HepG2 (cell line): ENCODE measurements around the gene CPT1B. TPM values are rescaled to one million over a fixed set of nuclear protein-coding genes. Genes with fewer than 3 reads are reported as not detected.

Source experiments
- ASH2L ChIP-seq: fragments of 300-600, 200-600 bp; sonication (generic); IDR thresholded peaks from 2 replicates; pipeline ENCODE4 v1.7.0; 2017; ENCODE audit warnings: low read depth, mild to moderate bottlenecking, moderate library complexity, mixed read lengths, low read length; ENCODE audit not compliant: insufficient read length
- DMAP1 ChIP-seq: IDR thresholded peaks from 2 replicates; pipeline ENCODE4 v1.6.1; 2016
- E2F5 ChIP-seq: sonication (generic); formaldehyde crosslinking; conservative IDR thresholded peaks from 2 replicates; pipeline ENCODE4 v1.4.0; 2020; ENCODE audit warnings: missing genetic modification reagents
- FIP1L1 ChIP-seq: fragments of 200-400 bp; formaldehyde crosslinking; IDR thresholded peaks from 2 replicates; pipeline ENCODE4 v1.6.1; 2018; ENCODE audit warnings: low read depth, mild to moderate bottlenecking, low read length, moderate library complexity, borderline replicate concordance; ENCODE audit not compliant: insufficient read depth
- JUNB ChIP-seq: sonication (generic); formaldehyde crosslinking; IDR thresholded peaks from 2 replicates; pipeline ENCODE4 v1.8.0; 2022; ENCODE audit warnings: missing genetic modification reagents, mild to moderate bottlenecking, borderline replicate concordance
- KLF12 ChIP-seq: sonication (generic); formaldehyde crosslinking; IDR thresholded peaks from 2 replicates; pipeline ENCODE4 v1.4.0; 2020; ENCODE audit warnings: missing genetic modification reagents, borderline replicate concordance
- MATR3 ChIP-seq: sonication (generic); formaldehyde crosslinking; IDR thresholded peaks from 2 replicates; pipeline ENCODE4 v1.4.0; 2020; ENCODE audit warnings: missing genetic modification reagents
- MIER2 ChIP-seq: IDR thresholded peaks from 2 replicates; pipeline ENCODE4 v1.6.1; 2016; ENCODE audit warnings: missing biosample characterization, missing genetic modification reagents
- PHF20 ChIP-seq: sonication (generic); formaldehyde crosslinking; IDR thresholded peaks from 2 replicates; pipeline ENCODE4 v1.5.0; 2020; ENCODE audit warnings: mild to moderate bottlenecking, missing genetic modification reagents
- ZBTB20 ChIP-seq: sonication (generic); formaldehyde crosslinking; IDR thresholded peaks from 2 replicates; pipeline ENCODE4 v1.8.1; 2023; ENCODE audit warnings: missing genetic modification reagents, low read depth, mild to moderate bottlenecking, borderline replicate concordance
- ZNF275 ChIP-seq: sonication (generic); formaldehyde crosslinking; IDR thresholded peaks from 2 replicates; pipeline ENCODE4 v1.8.0; 2022; ENCODE audit warnings: missing genetic modification reagents, mild to moderate bottlenecking, inconsistent platforms, borderline replicate concordance
- ZNF33B ChIP-seq: sonication (generic); formaldehyde crosslinking; IDR thresholded peaks from 2 replicates; pipeline ENCODE4 v1.5.1; 2020; ENCODE audit warnings: mild to moderate bottlenecking, missing genetic modification reagents
- ZNF501 ChIP-seq: sonication (generic); formaldehyde crosslinking; IDR thresholded peaks from 2 replicates; pipeline ENCODE4 v1.5.1; 2020; ENCODE audit warnings: mild to moderate bottlenecking, moderate library complexity, missing genetic modification reagents
- ZNF598 ChIP-seq: sonication (generic); formaldehyde crosslinking; IDR thresholded peaks from 2 replicates; pipeline ENCODE4 v1.5.1; 2020; ENCODE audit warnings: mild to moderate bottlenecking, missing genetic modification reagents, borderline replicate concordance
- ZNF672 ChIP-seq: sonication (generic); formaldehyde crosslinking; IDR thresholded peaks from 2 replicates; pipeline ENCODE4 v1.8.1; 2022; ENCODE audit warnings: missing genetic modification reagents
- ZNF691 ChIP-seq: sonication (generic); formaldehyde crosslinking; IDR thresholded peaks from 2 replicates; pipeline ENCODE4 v1.4.0; 2020; ENCODE audit warnings: missing genetic modification reagents, low read depth, mild to moderate bottlenecking, borderline replicate concordance
- ZNF713 ChIP-seq: sonication (generic); formaldehyde crosslinking; IDR thresholded peaks from 2 replicates; pipeline ENCODE4 v1.4.0; 2020; ENCODE audit warnings: mild to moderate bottlenecking, missing genetic modification reagents
- ZNF784 ChIP-seq: sonication (generic); formaldehyde crosslinking; IDR thresholded peaks from 2 replicates; pipeline ENCODE4 v1.5.1; 2020; ENCODE audit warnings: missing genetic modification reagents, mild to moderate bottlenecking, borderline replicate concordance
- ZNF800 ChIP-seq: sonication (generic); formaldehyde crosslinking; IDR thresholded peaks from 2 replicates; pipeline ENCODE4 v1.4.0; 2020; ENCODE audit warnings: missing genetic modification reagents
- polyA plus RNA-seq, 8 experiments: library from polyadenylated mRNA; depleted of rRNA in 3 of 8; stranded (reverse) in 7 of 8; unstranded in 1 of 8; fragments of >200 nt; fragmentation: Illumina TruSeq in 4 of 8; extraction: Trizol in 4 of 8; gene quantifications; 2 replicates each; pipeline versions ENCODE4 v1.2.1 to v1.2.3, GENCODE V29; 2011 to 2016; ENCODE audit warnings: low read depth in 4 of 8, missing spikeins in 1 of 8, mixed read lengths in 1 of 8; ENCODE audit not compliant: insufficient read depth in 1 of 8
- total RNA-seq, 5 experiments: library from RNA; depleted of rRNA; stranded (reverse); fragments of >200 nt; fragmentation: Illumina TruSeq; extraction: Trizol; gene quantifications; 2 replicates each; pipeline ENCODE4 v1.2.3, GENCODE V29; 2016; ENCODE audit warnings: low read depth in 1 of 5

CPT1B gene
- total and polyA plus RNA-seq, 2 of the 13 experiments (the other 11 are each of a cell fraction or from before 2014, with no cell fraction given): 9.2 to 19.5 TPM

GRCh38 chr22:50525104-50525857 lies 52.9 kb downstream of the CPT1B start, which contains the start of gene SCO2 (continued):
- no peak; the same call in 1 of the 2 replicates for TF ChIP-seq ZNF784 (CRISPR knock-in tag)
- TF ChIP-seq ZNF501 (CRISPR knock-in tag): peak; percentile 94
- peak; percentile 87 for TF ChIP-seq DMAP1 (CRISPR knock-in tag)
- TF ChIP-seq PHF20 (CRISPR knock-in tag): peak; percentile 57
- TF ChIP-seq MIER2 (CRISPR knock-in tag): no peak
- TF ChIP-seq ZNF275: no peak; the same call in 1 of the 2 replicates
- no peak for TF ChIP-seq FIP1L1
- TF ChIP-seq MATR3 (CRISPR knock-in tag): no peak
- TF ChIP-seq E2F5 (CRISPR knock-in tag): peak; percentile 44; the same call in 1 of the 2 replicates
- no peak for TF ChIP-seq ASH2L
- TF ChIP-seq ZNF691 (CRISPR knock-in tag): peak; percentile 17; the same call in 1 of the 2 replicates
- TF ChIP-seq JUNB (CRISPR knock-in tag): no peak
- TF ChIP-seq ZBTB20: no peak; the same call in none of the 2 replicates
- no peak for TF ChIP-seq ZNF713 (CRISPR knock-in tag)
- no peak for TF ChIP-seq KLF12 (CRISPR knock-in tag)
- peak; percentile 91 for TF ChIP-seq ZNF598 (CRISPR knock-in tag)
- peak; percentile 91 for TF ChIP-seq ZNF800 (CRISPR knock-in tag)
- TF ChIP-seq ZNF33B: peak; percentile 93
- TF ChIP-seq ZNF672: 0 out of 2 replicates have a peak, but pooled peaks have one; percentile 28
